K562 (cell line): ENCODE data around the gene TUBB1. TPM values are rescaled to one million over a fixed set of nuclear protein-coding genes. Genes with fewer than 3 reads are reported as not detected.
A peak's percentile ranks its signal among the peaks of the same experiment; 100 is the strongest.

Experiments
- CBX1 ChIP-seq: sonication (generic); IDR thresholded peaks from 2 replicates; pipeline ENCODE4 v1.6.1; 2016; ENCODE audit warnings: antibody characterized with exemption, low read depth, mild to moderate bottlenecking
- DACH1 ChIP-seq: fragments of 450-650 bp; IDR thresholded peaks from 2 replicates; pipeline ENCODE4 v1.6.1; 2018; ENCODE audit not compliant: partially characterized antibody
- FOXA3 ChIP-seq, 2 experiments: fragments of 450-650 bp in 1 of 2; sonication (generic) in 1 of 2; formaldehyde crosslinking; IDR thresholded peaks in 1 of 2; conservative IDR thresholded peaks in 1 of 2; 2 replicates each; pipeline versions ENCODE4 v1.4.0 to v1.8.0; 2020 to 2022; ENCODE audit warnings: mild to moderate bottlenecking in 2 of 2, missing genetic modification reagents in 1 of 2
- HDAC8 ChIP-seq: fragments of 450-650 bp; IDR thresholded peaks from 2 replicates; pipeline ENCODE4 v1.6.1; 2016; ENCODE audit warnings: mild to moderate bottlenecking, missing genetic modification characterization, moderate library complexity, missing compliant biosample characterization
- RB1 ChIP-seq: fragments of 450-650 bp; IDR thresholded peaks from 2 replicates; pipeline ENCODE4 v1.6.1; 2017; ENCODE audit warnings: low read depth, mild to moderate bottlenecking
- ZNF77 ChIP-seq: fragments of 250-450 bp; sonication (Bioruptor Pico); IDR thresholded peaks from 2 replicates; pipeline ENCODE4 v1.5.0; 2020
- polyA plus RNA-seq, 8 experiments: library from polyadenylated mRNA; depleted of rRNA in 4 of 8; stranded (reverse) in 5 of 8; unstranded in 3 of 8; fragments of >200 nt; fragmentation: Nextera tagmentation in 2 of 8; fragmentation: Illumina TruSeq in 1 of 8; extraction: Ambion mirVana in 2 of 8; extraction: Trizol in 1 of 8; gene quantifications; 2 replicates each; pipeline versions ENCODE4 v1.2.1 to v1.2.3, GENCODE V29; 2011 to 2014; ENCODE audit warnings: inconsistent platforms in 1 of 8, missing spikeins in 1 of 8
- total RNA-seq, 7 experiments: library from RNA; depleted of rRNA in 6 of 7; stranded (reverse); fragments of >200 nt in 6 of 7; fragmentation: Illumina TruSeq in 2 of 7; extraction: Trizol in 2 of 7; gene quantifications; 2 replicates each; pipeline versions ENCODE4 v1.2.1 to v1.2.3, GENCODE V29; 2011 to 2021; ENCODE audit warnings: low replicate concordance in 1 of 7
- TF ChIP-seq, protein P1 (sequence below): sonication (generic); formaldehyde crosslinking; IDR thresholded peaks from 2 replicates; pipeline ENCODE4 v1.8.0; 2022; ENCODE audit warnings: mild to moderate bottlenecking, missing genetic modification reagents
- TF ChIP-seq, protein P2 (sequence below): fragments of 250-450 bp; sonication (Bioruptor Pico); IDR thresholded peaks from 2 replicates; pipeline ENCODE4 v1.6.1; 2021; ENCODE audit warnings: mild to moderate bottlenecking
- TF ChIP-seq, protein P3 (sequence below): fragments of 450-650 bp; IDR thresholded peaks from 2 replicates; pipeline ENCODE4 v1.6.1; 2016; ENCODE audit warnings: mild to moderate bottlenecking, moderate library complexity

Gene TUBB1
- total and polyA plus RNA-seq, 9 of the 15 experiments (the other 6 are each of a cell fraction or from before 2014, with no cell fraction given), result 1.5 to 3.9 (median 2.4) TPM

DNA sequence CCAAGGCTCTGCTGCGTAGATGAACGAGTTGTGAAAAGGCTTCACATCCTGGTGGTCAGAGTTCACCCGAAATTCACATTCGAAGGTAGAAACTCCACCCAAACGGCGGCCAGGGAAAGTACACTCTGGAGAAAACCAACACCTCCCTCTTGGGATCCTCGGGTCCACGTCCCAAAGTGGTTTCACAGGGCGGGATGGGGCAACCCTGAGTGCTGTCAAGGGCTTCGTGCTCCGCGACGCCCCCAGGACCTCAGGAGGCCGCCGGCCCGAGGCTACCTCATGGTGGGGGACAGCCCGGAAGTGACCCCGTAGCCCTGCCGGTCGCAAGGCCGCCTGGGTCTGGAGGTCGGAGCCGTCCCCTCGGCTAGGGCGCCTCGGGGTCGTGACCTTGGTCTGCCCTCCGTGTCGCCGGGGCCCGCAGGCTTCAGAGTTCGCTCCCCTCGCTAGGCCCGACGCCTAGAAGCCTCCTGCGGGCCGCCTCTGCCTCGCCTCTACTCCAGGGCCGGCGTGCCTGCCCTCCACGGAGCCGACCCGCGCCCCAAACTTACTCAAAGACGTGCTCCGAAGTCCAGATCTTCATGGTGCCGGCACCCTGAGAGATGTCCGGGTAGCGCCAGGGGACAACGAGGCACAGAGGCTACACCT, 23.0 kb downstream of the TUBB1 start, which contains the start of gene PRELID3B (continued):
- TF ChIP-seq, protein P1, sequence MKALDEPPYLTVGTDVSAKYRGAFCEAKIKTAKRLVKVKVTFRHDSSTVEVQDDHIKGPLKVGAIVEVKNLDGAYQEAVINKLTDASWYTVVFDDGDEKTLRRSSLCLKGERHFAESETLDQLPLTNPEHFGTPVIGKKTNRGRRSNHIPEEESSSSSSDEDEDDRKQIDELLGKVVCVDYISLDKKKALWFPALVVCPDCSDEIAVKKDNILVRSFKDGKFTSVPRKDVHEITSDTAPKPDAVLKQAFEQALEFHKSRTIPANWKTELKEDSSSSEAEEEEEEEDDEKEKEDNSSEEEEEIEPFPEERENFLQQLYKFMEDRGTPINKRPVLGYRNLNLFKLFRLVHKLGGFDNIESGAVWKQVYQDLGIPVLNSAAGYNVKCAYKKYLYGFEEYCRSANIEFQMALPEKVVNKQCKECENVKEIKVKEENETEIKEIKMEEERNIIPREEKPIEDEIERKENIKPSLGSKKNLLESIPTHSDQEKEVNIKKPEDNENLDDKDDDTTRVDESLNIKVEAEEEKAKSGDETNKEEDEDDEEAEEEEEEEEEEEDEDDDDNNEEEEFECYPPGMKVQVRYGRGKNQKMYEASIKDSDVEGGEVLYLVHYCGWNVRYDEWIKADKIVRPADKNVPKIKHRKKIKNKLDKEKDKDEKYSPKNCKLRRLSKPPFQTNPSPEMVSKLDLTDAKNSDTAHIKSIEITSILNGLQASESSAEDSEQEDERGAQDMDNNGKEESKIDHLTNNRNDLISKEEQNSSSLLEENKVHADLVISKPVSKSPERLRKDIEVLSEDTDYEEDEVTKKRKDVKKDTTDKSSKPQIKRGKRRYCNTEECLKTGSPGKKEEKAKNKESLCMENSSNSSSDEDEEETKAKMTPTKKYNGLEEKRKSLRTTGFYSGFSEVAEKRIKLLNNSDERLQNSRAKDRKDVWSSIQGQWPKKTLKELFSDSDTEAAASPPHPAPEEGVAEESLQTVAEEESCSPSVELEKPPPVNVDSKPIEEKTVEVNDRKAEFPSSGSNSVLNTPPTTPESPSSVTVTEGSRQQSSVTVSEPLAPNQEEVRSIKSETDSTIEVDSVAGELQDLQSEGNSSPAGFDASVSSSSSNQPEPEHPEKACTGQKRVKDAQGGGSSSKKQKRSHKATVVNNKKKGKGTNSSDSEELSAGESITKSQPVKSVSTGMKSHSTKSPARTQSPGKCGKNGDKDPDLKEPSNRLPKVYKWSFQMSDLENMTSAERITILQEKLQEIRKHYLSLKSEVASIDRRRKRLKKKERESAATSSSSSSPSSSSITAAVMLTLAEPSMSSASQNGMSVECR, result peak; percentile 79
- TF ChIP-seq FOXA3 (CRISPR knock-in tag; conservative IDR thresholded peaks at IDR 0.05 in 1 of 2, IDR thresholded peaks at IDR 0.05 in 1 of 2) (peak in 1 of 2 experiments; percentile 62; a peak in 1 of 4 replicates), ZNF77 (CRISPR knock-in tag) (no peak), CBX1 (peak; percentile 59; the same call in 1 of the 2 replicates), HDAC8 (tag) (0 out of 2 replicates have a peak, but pooled peaks have one; percentile 31), DACH1 (no peak), RB1 (peak; percentile 20)
- TF ChIP-seq, protein P2, sequence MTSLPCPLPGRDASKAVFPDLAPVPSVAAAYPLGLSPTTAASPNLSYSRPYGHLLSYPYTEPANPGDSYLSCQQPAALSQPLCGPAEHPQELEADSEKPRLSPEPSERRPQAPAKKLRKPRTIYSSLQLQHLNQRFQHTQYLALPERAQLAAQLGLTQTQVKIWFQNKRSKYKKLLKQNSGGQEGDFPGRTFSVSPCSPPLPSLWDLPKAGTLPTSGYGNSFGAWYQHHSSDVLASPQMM (CRISPR knock-in tag), result no peak
- TF ChIP-seq, protein P3, sequence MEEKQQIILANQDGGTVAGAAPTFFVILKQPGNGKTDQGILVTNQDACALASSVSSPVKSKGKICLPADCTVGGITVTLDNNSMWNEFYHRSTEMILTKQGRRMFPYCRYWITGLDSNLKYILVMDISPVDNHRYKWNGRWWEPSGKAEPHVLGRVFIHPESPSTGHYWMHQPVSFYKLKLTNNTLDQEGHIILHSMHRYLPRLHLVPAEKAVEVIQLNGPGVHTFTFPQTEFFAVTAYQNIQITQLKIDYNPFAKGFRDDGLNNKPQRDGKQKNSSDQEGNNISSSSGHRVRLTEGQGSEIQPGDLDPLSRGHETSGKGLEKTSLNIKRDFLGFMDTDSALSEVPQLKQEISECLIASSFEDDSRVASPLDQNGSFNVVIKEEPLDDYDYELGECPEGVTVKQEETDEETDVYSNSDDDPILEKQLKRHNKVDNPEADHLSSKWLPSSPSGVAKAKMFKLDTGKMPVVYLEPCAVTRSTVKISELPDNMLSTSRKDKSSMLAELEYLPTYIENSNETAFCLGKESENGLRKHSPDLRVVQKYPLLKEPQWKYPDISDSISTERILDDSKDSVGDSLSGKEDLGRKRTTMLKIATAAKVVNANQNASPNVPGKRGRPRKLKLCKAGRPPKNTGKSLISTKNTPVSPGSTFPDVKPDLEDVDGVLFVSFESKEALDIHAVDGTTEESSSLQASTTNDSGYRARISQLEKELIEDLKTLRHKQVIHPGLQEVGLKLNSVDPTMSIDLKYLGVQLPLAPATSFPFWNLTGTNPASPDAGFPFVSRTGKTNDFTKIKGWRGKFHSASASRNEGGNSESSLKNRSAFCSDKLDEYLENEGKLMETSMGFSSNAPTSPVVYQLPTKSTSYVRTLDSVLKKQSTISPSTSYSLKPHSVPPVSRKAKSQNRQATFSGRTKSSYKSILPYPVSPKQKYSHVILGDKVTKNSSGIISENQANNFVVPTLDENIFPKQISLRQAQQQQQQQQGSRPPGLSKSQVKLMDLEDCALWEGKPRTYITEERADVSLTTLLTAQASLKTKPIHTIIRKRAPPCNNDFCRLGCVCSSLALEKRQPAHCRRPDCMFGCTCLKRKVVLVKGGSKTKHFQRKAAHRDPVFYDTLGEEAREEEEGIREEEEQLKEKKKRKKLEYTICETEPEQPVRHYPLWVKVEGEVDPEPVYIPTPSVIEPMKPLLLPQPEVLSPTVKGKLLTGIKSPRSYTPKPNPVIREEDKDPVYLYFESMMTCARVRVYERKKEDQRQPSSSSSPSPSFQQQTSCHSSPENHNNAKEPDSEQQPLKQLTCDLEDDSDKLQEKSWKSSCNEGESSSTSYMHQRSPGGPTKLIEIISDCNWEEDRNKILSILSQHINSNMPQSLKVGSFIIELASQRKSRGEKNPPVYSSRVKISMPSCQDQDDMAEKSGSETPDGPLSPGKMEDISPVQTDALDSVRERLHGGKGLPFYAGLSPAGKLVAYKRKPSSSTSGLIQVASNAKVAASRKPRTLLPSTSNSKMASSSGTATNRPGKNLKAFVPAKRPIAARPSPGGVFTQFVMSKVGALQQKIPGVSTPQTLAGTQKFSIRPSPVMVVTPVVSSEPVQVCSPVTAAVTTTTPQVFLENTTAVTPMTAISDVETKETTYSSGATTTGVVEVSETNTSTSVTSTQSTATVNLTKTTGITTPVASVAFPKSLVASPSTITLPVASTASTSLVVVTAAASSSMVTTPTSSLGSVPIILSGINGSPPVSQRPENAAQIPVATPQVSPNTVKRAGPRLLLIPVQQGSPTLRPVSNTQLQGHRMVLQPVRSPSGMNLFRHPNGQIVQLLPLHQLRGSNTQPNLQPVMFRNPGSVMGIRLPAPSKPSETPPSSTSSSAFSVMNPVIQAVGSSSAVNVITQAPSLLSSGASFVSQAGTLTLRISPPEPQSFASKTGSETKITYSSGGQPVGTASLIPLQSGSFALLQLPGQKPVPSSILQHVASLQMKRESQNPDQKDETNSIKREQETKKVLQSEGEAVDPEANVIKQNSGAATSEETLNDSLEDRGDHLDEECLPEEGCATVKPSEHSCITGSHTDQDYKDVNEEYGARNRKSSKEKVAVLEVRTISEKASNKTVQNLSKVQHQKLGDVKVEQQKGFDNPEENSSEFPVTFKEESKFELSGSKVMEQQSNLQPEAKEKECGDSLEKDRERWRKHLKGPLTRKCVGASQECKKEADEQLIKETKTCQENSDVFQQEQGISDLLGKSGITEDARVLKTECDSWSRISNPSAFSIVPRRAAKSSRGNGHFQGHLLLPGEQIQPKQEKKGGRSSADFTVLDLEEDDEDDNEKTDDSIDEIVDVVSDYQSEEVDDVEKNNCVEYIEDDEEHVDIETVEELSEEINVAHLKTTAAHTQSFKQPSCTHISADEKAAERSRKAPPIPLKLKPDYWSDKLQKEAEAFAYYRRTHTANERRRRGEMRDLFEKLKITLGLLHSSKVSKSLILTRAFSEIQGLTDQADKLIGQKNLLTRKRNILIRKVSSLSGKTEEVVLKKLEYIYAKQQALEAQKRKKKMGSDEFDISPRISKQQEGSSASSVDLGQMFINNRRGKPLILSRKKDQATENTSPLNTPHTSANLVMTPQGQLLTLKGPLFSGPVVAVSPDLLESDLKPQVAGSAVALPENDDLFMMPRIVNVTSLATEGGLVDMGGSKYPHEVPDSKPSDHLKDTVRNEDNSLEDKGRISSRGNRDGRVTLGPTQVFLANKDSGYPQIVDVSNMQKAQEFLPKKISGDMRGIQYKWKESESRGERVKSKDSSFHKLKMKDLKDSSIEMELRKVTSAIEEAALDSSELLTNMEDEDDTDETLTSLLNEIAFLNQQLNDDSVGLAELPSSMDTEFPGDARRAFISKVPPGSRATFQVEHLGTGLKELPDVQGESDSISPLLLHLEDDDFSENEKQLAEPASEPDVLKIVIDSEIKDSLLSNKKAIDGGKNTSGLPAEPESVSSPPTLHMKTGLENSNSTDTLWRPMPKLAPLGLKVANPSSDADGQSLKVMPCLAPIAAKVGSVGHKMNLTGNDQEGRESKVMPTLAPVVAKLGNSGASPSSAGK, result peak; percentile 96
